Gastroesophageal sphincter (tissue), 4 donors: ENCODE results near the gene ATAD2B. TPM values are rescaled to one million over a fixed set of nuclear protein-coding genes. Genes with fewer than 3 reads are reported as not detected.
A peak's percentile ranks its signal among the peaks of the same experiment; 100 is the strongest.

ENCODE experiments used
- ATAC-seq: fragments of 150-250 bp; one replicate; pipeline ENCODE4 v1.9.1; 2016; ENCODE audit warnings: mild to moderate bottlenecking, moderate library complexity
- H3K27ac ChIP-seq, 4 donors: fragments of 200-600 bp; sonication (generic) in 3 of 4; 1 replicate in 3 of 4; 2 replicates in 1 of 4; pipeline ENCODE4 v1.5.1; 2016 to 2019
- H3K27me3 ChIP-seq: fragments of 200-600 bp; sonication (generic); one replicate; pipeline ENCODE4 v1.5.1; 2019
- H3K36me3 ChIP-seq, 2 donors: fragments of 200-600 bp; sonication (generic); one replicate each; pipeline ENCODE4 v1.5.1; 2019; ENCODE audit warnings: control low read depth in 1 of 2
- H3K4me1 ChIP-seq, 3 donors: fragments of 200-600 bp; sonication (generic); 1 replicate in 2 of 3; 2 replicates in 1 of 3; pipeline ENCODE4 v1.5.1; 2016 to 2019; ENCODE audit warnings: control low read depth in 2 of 3
- H3K4me3 ChIP-seq, 2 donors: fragments of 200-600 bp; sonication (generic); one replicate each; pipeline ENCODE4 v1.5.1; 2019; ENCODE audit warnings: mild to moderate bottlenecking in 1 of 2, moderate library complexity in 1 of 2
- H3K9me3 ChIP-seq, 3 donors: fragments of 200-600 bp; sonication (generic); one replicate each; pipeline ENCODE4 v1.5.1; 2017 to 2019; ENCODE audit warnings: control low read depth in 2 of 3
- CTCF ChIP-seq, 4 experiments: fragments of 200-600 bp in 2 of 4; fragments of 450-650 bp in 2 of 4; sonication (generic) in 1 of 4; IDR thresholded peaks; one replicate each; pipeline ENCODE4 v1.5.1; 2017 to 2019; ENCODE audit warnings: antibody characterized with exemption in 4 of 4, mild to moderate bottlenecking in 2 of 4, moderate library complexity in 2 of 4
- EP300 ChIP-seq: sonication (generic); formaldehyde crosslinking; IDR thresholded peaks from one replicate; pipeline ENCODE4 v1.6.1; 2017; ENCODE audit warnings: antibody characterized with exemption, mild to moderate bottlenecking
- POLR2A ChIP-seq, 2 donors: fragments of 450-650 bp; IDR thresholded peaks; one replicate each; pipeline ENCODE4 v1.6.1; 2017; ENCODE audit warnings: antibody characterized with exemption in 2 of 2, mild to moderate bottlenecking in 2 of 2, moderate library complexity in 1 of 2
- POLR2AphosphoS5 ChIP-seq: sonication (generic); formaldehyde crosslinking; IDR thresholded peaks from one replicate; pipeline ENCODE4 v1.6.1; 2017; ENCODE audit warnings: antibody characterized with exemption
- WGBS, 2 donors: methylation state at CpG; one replicate each; pipeline ENCODE4 v1.1.5; 2018; ENCODE audit warnings: low coverage in 1 of 2; 5-methylcytosine and 5-hydroxymethylcytosine counted together
- total RNA-seq, 4 donors: library from RNA; depleted of rRNA; stranded (reverse); fragments of >200 nt; gene quantifications; one replicate each; pipeline ENCODE4 v1.1.0, GENCODE V29; 2016

Gene ATAD2B
- total RNA-seq, 4 donors from 2014 or later = 10.4 to 36.1 (median 16.8) TPM

- no peaks in the 10 kb centered on the region for H3K27me3 ChIP-seq
- TF ChIP-seq EP300 (no peak), POLR2A (IDR thresholded peaks at IDR 0.05) (no peak), CTCF (IDR thresholded peaks at IDR 0.05) (no peak), POLR2AphosphoS5 (no peak)
- peaks cover 0 to 22% (median 5%) of the 10 kb centered on the region in 3 donors for H3K4me1 ChIP-seq
- no peak overlapping the region for H3K4me3 ChIP-seq
- WGBS, 2 donors = 72 to 94% methylated on average over 4 to 8 of the region's 18 CpGs
- peak overlapping the region in 3 of 4 donors; percentile 70 to 76 (median 75) for H3K27ac ChIP-seq
- H3K9me3 ChIP-seq = no peaks in the 10 kb centered on the region
- ATAC-seq = no peak
- peaks cover 0 to 81% of the 10 kb centered on the region in 2 donors for H3K36me3 ChIP-seq
These were observed 220.9 kb downstream of the ATAD2B start for GRCh38 chr2:23705771-23706612.

DNA sequence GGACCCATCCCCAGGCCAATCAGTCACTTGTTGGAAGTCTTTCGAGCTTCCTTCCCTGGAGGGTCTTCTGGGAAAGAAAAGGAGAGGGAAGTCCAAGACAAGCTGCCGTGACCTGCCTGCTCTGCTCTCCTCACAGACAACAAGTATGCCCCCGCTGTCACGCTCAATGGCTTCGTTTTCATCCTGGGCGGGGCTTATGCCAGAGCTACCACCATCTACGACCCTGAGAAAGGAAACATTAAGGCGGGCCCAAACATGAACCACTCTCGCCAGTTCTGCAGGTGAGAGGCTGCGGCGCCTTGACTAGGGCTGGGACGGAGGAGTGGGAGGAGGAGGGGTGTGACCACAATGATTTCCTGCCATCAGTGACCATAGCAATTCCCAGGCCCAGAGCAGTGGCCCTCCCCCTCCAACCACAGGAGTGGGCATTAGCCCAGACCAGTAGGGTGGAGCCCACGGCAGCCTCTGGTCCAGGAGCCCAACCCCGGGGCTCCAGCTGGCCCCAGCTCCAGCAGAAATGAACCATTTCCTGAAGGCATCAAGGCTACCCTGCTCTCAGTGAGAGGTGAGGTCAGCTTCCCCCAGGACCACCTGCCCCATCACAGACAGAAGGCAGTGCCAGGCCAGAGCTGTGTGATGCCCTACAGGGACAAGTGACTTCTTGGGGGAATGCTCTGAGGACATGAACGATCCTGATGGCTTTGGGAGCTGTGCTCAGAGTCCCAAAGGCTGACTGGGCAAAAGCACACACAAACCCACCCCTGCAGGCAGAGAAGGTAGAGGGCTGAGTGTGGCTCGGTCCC lies 223.1 kb downstream of the ATAD2B start:
- TF ChIP-seq EP300 (no peak), POLR2AphosphoS5 (no peak), POLR2A (IDR thresholded peaks at IDR 0.05) (no peak), CTCF (IDR thresholded peaks at IDR 0.05) (no peak)
- Histone ChIP-seq H3K36me3 (peaks cover 0 to 92% of the 10 kb centered on the region in 2 donors), H3K27ac (no peak overlapping the region), H3K4me3 (no peak overlapping the region), H3K4me1 (peaks cover 0 to 30% (median 5%) of the 10 kb centered on the region in 3 donors), H3K27me3 (no peaks in the 10 kb centered on the region), H3K9me3 (peaks cover 0 to 5% (median 0%) of the 10 kb centered on the region in 3 donors)
- ATAC-seq = no peak
- WGBS, 2 donors = 80% methylated on average over 1 of the region's 16 CpGs; no CpG with 5 or more reads in 1 of the 2 donors

- 100% methylated on average over 4 to 6 of the region's 17 CpGs for WGBS, 2 donors
- TF ChIP-seq EP300 (no peak), POLR2A (IDR thresholded peaks at IDR 0.05) (no peak), CTCF (IDR thresholded peaks at IDR 0.05) (no peak), POLR2AphosphoS5 (no peak)
These were observed 223.8 kb downstream of the ATAD2B start for GRCh38 chr2:23703037-23703582.

DNA sequence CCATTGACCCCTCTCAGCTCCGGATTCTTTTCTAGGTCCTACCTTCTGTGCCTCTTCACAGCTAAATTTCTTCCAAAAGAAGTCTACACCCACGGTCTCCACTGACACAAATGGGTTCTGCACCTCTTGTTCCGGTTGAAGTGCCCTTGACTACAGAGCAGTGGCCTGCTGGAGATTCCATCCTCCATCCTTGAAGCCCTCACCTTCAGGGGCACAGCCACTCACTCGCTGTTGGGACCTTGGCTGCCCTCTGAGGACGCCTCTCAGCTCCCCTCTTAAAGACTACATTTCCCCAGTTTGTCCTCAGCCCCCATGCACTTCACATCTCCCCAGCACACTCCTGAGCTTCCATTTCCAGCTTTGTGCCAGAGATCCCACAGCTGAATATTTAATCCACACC lies 226.3 kb downstream of the ATAD2B start:
- H3K36me3 ChIP-seq = peaks cover 0 to 87% of the 10 kb centered on the region in 2 donors
- H3K27ac ChIP-seq = no peak overlapping the region
- peaks cover 0 to 5% (median 0%) of the 10 kb centered on the region in 3 donors for H3K9me3 ChIP-seq
- 67 to 92% methylated on average over 1 to 5 of the region's 5 CpGs for WGBS, 2 donors
- TF ChIP-seq POLR2A (IDR thresholded peaks at IDR 0.05) = no peak
- TF ChIP-seq CTCF (IDR thresholded peaks at IDR 0.05) = no peak
- TF ChIP-seq EP300 = no peak
- no peak for TF ChIP-seq POLR2AphosphoS5
- H3K27me3 ChIP-seq = no peaks in the 10 kb centered on the region
- peaks cover 0 to 26% (median 5%) of the 10 kb centered on the region in 3 donors for H3K4me1 ChIP-seq
- no peak for ATAC-seq
- no peak overlapping the region for H3K4me3 ChIP-seq

More at GRCh38 chr2:23703037-23703582, 223.8 kb downstream of the ATAD2B start:
- Histone ChIP-seq H3K4me3 (no peak overlapping the region), H3K4me1 (peaks cover 0 to 37% (median 7%) of the 10 kb centered on the region in 3 donors), H3K27me3 (no peaks in the 10 kb centered on the region), H3K9me3 (peaks cover 0 to 5% (median 0%) of the 10 kb centered on the region in 3 donors), H3K27ac (no peak overlapping the region), H3K36me3 (peaks cover 0 to 87% of the 10 kb centered on the region in 2 donors)
- ATAC-seq = no peak
